A549 treated with AZD9567 at 1 μM for 4 hours (cell line): Measurements from ENCODE around the gene GGA3. TPM values are rescaled to one million over a fixed set of nuclear protein-coding genes. Genes with fewer than 3 reads are reported as not detected.

ENCODE experiments used
- total RNA-seq: library from RNA; stranded (reverse); fragments of 200-300 nt; extraction: Qiagen RNA extraction; gene quantifications from 5 replicates; pipeline ENCODE4 v1.2.3, GENCODE V29; 2022; ENCODE audit not compliant: insufficient read depth

GGA3 gene, protein sequence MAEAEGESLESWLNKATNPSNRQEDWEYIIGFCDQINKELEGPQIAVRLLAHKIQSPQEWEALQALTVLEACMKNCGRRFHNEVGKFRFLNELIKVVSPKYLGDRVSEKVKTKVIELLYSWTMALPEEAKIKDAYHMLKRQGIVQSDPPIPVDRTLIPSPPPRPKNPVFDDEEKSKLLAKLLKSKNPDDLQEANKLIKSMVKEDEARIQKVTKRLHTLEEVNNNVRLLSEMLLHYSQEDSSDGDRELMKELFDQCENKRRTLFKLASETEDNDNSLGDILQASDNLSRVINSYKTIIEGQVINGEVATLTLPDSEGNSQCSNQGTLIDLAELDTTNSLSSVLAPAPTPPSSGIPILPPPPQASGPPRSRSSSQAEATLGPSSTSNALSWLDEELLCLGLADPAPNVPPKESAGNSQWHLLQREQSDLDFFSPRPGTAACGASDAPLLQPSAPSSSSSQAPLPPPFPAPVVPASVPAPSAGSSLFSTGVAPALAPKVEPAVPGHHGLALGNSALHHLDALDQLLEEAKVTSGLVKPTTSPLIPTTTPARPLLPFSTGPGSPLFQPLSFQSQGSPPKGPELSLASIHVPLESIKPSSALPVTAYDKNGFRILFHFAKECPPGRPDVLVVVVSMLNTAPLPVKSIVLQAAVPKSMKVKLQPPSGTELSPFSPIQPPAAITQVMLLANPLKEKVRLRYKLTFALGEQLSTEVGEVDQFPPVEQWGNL
- total RNA-seq: 21.3 to 34.9 TPM (median 31.4 TPM) in 5 replicates

DNA sequence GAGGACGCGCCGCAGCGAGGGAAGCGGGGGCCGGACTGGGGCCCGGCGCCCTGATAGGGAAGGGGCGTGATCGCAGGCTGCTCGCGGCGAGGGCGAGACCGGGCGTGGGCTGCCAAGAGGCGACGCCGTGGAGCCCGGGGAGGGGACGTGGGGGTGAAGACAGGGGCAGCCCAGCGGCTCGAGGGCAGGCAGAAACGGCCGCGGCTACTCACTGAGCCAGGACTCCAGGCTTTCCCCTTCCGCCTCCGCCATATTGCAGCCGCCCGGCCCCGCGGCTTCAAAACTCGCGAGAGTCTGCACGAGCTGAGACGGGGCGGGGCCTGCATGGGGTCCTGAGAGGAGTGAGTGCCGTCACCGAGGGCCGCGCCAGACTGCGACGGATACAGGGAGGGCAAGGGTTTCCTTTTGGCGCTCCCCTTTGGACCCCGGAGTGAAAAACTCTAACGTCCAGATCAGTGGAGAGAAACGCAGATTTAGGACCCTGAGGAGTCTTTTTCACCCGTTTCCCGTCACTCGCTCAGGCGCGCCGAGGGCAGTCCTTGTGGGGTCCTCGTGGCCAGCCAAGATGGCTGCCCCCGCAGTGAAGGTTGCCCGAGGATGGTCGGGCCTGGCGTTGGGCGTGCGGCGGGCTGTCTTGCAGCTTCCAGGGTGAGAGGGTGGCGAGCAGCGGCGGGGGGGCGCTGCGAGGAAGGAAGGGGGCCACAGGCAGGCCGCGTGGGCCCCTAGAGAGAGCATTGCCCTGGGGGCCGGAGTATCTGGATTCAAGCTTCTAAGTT is at the start of gene GGA3, which contains the start of gene MRPS7:
GGA3 (minus strand) TSS at position 271 of the 776 bp plus-strand sequence; CDS start at position 252, 19 bp downstream.
MRPS7 (plus strand) TSS at position 544 of the 776 bp plus-strand sequence; CDS start at position 566, 22 bp downstream.

DNA sequence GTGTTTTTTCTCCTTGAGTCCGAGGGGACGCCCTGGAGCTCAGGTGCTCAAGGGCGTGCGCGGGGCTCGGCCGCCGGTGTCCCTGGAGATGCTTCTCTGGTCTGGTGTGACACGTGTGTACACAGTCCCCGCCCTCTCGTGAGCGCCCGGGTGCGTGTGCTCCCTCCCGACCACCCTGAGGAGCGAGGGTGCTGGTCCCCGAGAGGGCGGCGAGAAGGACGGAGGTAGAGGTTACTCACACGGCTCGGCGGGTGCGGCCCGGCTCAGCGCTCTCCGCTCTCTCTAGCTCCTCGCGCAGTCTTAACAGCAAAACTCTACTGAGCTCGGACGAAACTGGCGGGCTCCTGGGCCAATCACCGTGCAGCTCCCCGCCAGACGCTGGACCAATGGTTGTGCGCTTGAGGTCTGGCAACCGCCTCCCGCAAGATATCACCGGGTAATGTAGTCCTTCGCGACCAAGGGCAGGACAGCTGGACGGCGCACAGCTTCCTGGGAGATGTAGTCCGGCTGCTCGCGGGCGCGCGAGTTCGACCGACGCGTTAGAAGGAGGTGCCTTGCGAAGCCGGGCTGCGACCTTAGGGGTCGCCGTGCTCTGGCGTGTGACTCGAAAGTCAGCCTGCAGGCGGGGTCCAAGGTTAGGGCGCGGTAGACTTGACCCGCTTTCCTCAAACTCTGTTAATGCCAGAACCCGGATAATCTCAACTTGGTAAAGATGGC is 27.9 kb upstream of the GGA3 start, which contains the start of gene SLC25A19:
SLC25A19 (minus strand) TSS at position 319 of the 717 bp plus-strand sequence. CDS start 2,669 bp downstream, outside the sequence.

DNA sequence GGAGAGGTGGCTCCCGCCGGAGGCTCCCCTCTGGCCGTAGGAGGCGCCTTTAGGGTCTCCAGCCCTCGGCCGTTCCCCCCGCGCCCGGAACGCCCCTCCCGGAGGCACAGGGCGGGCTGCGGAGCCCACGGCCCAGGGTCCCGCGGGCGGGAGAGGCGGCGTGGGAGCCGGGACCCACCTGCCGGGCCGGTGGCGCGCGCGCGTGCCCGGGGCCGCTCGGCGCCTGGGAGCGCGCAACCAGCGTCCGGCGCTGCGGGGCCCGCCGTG is 9.5 kb upstream of the GGA3 start, which contains the start of gene MIF4GD:
MIF4GD (minus strand) TSS at position 266 of the 267 bp plus-strand sequence. CDS start 1,036 bp downstream, outside the sequence.

DNA sequence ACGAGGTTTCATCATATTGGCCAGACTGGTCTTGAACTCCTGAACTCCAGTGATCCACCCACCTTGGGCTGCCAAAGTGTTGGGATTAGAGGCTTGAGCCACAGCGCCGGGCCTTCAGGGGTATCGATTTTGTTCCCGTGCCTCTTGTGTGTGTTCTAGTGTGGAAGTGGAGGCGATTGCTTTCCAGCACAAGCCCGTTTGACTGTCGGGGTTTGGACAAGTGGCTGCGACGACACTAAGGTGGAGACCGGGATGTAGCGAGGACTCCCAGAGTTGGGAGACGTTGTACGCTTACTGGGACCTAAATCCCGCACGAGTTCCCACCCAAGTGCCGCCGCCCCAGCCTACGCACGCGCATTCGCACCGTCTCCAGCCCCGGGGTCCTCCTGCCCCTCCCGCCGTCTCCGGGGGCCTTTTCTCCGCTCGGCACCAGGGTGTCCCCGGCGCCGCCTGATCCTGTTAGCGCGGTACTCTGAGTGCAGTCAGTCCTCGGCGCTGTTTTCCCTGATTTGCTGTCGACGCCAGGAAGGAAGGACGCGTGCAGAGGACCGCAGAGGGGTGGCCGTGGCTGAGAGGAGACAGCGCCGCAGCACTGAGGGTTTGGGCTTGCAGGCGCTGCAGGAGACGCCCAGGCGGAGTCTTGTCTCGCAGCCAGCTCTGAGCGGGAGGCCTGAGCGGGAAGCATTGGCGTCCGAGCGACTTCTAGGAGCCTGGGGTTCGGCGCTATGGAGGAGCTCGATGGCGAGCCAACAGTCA is 56.2 kb downstream of the GGA3 start, which contains the start of gene NUP85:
NUP85 (plus strand) TSS at position 643 of the 756 bp plus-strand sequence; CDS start at position 726, 83 bp downstream.

Other genes with a start within 250 kb of the GGA3 start
- gene MRPL58, start 248.9 kb downstream of the GGA3 start, total RNA-seq: 63.6 to 85.7 TPM (median 80.7 TPM) in 5 replicates
- gene ATP5PD, start 214.6 kb downstream of the GGA3 start, total RNA-seq: 490 to 552 TPM (median 514 TPM) in 5 replicates
- 30.8 to 35.2 TPM (median 31.4 TPM) in 5 replicates for gene KCTD2, start 214.4 kb downstream of the GGA3 start, total RNA-seq
- 21.2 to 29.7 TPM (median 29.1 TPM) in 5 replicates for gene SLC16A5, start 173.7 kb downstream of the GGA3 start, total RNA-seq
- 16.3 to 18.8 TPM (median 16.8 TPM) in 5 replicates for gene ARMC7, start 151.6 kb downstream of the GGA3 start, total RNA-seq
- 61.9 to 137 TPM (median 123 TPM) in 5 replicates for gene NT5C, start 129.9 kb downstream of the GGA3 start, total RNA-seq
- gene JPT1, start 107.1 kb downstream of the GGA3 start, total RNA-seq: 760 to 817 TPM (median 790 TPM) in 5 replicates
- 352 to 579 TPM (median 384 TPM) in 5 replicates for gene SUMO2, start 78.6 kb downstream of the GGA3 start, total RNA-seq
- gene NUP85, start 55.9 kb downstream of the GGA3 start, total RNA-seq: 91.8 to 101 TPM (median 98.8 TPM) in 5 replicates
- gene MRPS7, start 273 bp upstream of the GGA3 start, total RNA-seq: 158 to 181 TPM (median 171 TPM) in 5 replicates
- 31.9 to 38.5 TPM (median 37.8 TPM) in 5 replicates for gene MIF4GD, start 9.6 kb upstream of the GGA3 start, total RNA-seq
- 16.5 to 24.0 TPM (median 22.8 TPM) in 5 replicates for gene SLC25A19, start 27.8 kb upstream of the GGA3 start, total RNA-seq
- gene GRB2, start 144.1 kb upstream of the GGA3 start, total RNA-seq: 90.0 to 100 TPM (median 98.6 TPM) in 5 replicates
- gene TMEM94, start 195.0 kb upstream of the GGA3 start, total RNA-seq: 40.4 to 81.2 TPM (median 42.0 TPM) in 5 replicates